NCI-H82 (cell line): ENCODE results near the gene TRAPPC3.
A peak's percentile ranks its signal among the peaks of the same experiment; 100 is the strongest.
"Not testable (repeated sequence)": the region's sequence is repeated elsewhere in the genome, so short reads cannot be mapped to it uniquely, and the experiment has no call there.

Experiments
- DNase-seq: peaks from one replicate; lab custom pipeline; 2025; lab: John Stamatoyannopoulos, UW

Gene TRAPPC3

DNA sequence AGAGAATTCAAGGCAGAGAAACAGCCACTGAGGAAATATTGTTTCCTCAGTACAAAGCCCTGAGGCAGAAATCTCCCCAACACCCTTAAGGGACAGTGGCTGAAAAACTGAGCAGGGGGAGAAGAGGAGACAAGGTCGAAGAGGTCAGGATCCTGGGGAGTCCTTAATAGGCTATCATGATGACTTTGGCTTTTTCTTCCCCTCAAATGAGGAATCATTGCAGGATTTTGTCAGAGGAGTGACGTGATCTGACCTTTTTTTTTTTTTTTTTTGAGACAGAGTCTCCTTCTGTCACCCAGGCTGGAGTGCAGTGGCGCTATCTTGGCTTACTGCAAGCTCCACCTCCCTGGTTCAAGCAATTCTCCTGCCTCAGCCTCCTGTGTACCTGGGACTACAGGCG is 16.9 kb upstream of the TRAPPC3 start:
- no peak for DNase-seq

DNA sequence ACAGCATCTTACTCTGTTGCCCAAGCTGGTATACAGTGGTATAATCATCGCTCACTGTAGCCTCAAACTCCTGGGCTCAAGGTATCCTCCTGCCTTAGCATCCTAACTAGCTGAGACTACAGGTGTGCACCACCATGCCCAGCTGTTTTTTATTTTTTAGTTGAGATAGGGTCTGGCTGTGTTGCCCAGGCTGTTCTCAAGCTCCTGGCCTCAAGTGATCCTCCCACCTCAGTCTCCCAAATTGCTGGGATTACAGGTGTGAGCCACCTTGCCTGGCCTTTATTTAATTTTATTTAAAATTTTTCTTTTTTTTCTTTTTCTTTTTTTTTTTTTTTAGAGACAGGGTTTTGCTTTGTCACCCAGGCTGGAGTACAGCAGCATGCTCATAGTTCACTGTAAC is 15.9 kb upstream of the TRAPPC3 start:
- DNase-seq = no peak

DNA sequence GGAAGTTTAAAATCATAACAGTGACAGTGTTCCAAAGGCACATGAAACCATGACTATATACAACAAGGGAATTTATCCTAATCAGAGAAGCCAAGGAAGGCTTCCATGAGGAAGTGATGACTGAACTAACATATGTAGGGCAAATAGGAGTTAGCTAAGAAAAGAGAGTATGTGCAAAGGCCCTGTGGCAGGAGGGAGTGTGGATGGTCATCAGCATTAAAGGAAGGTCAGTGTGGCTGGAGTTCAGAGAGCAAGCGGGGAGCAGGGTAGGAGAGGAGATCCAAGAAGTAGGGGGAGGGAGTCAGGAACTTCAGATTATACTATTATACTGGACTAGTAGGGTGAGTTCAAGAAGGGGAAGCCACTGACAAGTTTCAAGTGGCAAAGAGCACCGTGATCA is 15.1 kb upstream of the TRAPPC3 start:
- DNase-seq = no peak

DNA sequence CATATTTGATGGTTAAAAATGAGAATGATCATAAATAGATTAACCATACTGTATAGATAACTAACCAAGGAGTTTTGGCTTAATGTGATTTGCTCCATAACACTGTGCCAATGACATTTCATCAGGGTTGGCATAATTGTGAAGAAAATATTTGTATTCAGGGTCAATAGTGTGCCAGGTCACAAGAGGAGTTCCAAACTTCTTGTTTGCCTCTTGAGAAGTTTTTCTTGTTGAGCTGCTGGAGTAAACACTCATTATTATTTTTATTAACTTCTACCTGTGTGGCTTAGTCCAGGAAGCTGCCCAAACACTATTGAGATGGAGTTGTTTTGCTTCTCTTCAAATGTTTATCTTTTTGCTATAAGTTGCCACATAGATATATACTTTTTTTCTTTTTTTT is 14.1 kb upstream of the TRAPPC3 start:
- DNase-seq = no peak

DNA sequence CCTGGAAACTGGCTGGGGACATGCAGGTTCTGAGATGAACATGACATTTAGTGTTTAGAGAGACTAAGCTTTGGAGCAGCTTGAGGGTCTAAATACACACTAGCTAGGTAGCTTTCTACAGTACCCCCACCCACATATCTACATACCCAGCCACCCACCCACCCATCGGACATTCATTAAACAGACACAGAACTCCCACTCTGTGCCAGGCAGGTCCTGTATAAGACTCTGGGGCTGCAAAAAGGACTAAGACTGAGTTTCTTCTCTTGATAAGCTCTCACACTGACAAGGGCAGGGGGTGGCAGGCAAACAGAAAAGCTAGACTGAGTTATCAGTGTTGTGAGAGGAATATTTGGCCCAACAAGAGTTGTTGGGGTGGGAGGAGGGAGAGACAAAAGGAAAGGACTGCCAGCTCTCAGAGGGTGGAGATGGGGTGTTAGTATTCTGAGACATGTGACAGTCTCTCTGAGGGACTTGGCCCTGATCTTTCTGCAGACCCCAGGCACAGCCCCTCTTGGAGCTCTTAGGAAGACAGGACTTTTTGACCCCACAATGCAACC is 13.5 kb upstream of the TRAPPC3 start:
- DNase-seq = no peak

DNA sequence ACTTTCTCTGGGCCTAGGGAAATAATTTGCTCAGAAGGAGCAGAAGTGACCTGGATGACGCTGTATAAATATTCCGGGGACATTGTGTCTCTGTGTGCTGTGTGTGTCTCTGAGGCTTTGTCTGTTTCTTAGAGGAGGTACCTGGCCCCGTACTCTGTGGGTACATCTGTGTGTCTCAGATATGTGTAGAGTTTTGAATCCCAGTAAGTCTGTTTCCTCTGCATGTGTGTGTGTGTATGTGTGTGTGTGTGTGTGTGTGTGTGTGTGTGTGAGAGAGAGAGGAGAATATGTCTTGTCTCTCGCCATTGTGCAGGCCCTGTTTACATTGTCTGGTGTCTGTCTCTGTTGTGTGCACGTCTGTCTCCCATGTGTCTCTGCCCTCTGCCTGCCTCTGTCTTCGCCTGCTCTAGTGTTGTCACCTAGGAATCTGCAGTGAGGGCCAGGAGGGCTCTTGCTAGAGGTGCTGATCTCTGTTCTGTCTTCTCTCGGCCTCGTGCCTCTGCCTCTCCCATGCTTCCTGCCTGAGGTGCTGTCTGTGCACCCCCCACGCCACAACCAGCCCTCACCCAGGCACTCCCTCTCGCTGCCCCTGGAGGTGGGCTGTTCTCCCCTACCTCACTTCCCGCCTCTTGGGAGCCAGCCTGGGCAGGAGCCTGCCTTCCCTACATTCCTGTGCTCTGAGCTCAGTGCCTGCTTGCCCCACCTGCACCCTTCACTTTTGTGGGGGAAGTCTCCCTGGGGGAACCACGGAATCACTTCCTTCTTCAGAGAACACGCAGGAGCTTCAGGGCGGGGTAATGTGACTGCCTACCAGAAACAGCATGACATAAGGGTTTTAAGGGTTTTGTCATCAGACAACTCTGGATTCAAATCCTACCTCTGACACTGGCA is 12.6 kb upstream of the TRAPPC3 start:
- no peak for DNase-seq

DNA sequence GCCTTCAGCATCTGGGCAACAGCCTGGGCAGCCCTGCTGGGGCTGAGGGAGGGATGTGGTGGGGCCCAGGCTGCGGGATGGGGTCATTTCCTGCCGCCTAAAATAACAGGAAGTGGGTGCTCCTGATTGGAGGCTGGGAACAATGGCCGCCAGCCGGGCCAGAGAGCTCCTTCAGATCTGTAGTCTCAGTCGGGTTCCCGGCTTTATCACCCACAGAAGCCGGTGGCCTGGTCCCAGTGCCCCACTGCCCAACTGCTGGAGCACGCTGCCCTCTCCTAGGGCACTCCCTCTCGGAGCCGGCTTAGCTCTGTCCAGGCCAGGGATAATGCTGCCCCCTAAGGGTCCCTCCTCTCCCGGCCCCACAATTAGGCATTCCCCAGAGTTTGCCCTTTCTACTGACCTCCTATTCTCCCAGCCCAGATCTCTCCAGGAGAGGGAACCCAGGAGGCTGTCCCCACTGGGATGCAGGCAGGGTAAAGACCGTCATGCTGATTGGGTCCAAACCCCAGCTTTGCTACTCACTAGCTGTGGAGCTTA is 11.7 kb upstream of the TRAPPC3 start:
- no peak for DNase-seq

DNA sequence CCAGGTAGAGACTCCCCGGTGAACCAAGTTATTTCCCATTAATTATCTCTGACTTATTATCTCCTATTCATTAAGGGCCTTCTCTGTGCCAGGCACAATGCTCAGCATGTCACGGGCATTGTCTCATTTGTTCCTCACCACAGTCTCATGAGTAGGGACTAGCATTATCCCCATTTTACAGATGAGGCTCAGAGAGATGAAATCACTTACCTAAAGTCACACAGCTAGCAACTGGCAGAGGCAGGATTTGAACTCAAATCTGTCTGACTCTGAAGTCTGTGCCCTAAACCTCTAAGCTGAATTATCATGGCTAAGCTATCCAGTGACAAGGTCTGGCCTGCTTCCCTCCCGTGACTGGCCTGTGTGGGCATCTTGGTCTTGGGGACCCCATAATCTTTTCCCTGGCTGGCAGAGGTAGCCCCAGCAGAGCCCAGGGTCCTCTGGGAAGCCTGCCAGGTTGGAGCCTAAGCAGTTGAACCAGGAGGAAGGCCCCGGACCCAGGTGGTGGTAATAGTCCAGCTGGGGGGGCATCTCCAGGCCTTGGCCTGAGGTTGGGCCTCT is 11.2 kb upstream of the TRAPPC3 start:
- DNase-seq = no peak

DNA sequence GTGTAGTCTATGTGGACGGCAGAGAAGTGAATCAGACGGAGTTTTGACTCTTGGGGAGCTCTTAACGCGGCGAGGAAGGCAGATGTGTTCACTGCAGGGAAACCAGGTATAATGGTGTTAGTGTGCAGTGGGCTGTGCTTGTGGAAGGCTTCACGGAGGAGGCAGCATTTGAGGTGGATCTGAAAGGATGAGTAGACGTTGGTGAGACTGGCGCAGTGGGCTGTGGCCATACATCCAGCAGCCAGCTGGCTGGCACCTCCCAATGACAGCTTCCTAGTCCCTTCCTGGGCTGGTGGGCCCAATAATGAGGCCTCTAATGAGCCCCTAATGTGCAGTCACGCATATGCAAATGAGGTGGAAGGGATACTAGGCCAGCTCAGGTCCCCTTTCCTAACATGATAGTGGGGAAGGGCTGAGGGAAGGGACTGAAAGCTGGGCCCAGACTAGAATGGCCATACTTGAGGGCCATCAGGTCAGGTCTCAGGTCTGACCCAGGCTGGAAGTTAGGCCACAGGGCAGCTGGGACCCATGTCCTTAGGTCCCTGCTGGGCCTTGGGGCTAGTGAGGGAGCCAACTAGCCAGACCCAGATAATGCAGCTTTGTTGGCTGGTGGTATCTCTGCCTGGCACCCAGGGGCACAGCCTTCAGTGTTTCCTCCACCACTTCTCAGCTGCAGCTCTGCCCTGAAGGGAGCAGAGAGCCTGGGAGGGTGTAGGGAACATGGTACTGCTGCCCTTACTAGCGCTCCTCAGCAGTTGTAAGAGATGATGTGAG is 10.5 kb upstream of the TRAPPC3 start:
- DNase-seq = no peak

DNA sequence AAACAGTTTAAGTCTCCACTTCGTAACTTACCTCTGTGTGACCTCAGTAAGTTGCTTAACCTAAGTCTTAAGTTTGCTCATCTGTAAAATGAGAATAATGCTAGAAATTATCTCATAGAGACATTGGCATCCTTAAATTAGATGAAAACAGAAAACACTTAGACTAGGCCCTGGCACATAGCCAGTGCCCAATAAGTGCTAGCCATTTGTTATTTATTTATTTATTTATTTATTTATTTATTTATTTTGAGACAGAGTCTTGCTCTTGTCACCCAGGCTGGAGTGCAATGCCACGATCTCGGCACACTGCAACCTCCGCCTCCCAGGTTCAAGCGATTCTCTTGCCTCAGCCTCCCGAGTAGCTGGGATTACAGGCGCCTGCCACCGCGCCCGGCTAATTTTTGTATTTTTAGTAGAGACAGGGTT is 9.6 kb upstream of the TRAPPC3 start:
- not testable (repeated sequence) for DNase-seq

DNA sequence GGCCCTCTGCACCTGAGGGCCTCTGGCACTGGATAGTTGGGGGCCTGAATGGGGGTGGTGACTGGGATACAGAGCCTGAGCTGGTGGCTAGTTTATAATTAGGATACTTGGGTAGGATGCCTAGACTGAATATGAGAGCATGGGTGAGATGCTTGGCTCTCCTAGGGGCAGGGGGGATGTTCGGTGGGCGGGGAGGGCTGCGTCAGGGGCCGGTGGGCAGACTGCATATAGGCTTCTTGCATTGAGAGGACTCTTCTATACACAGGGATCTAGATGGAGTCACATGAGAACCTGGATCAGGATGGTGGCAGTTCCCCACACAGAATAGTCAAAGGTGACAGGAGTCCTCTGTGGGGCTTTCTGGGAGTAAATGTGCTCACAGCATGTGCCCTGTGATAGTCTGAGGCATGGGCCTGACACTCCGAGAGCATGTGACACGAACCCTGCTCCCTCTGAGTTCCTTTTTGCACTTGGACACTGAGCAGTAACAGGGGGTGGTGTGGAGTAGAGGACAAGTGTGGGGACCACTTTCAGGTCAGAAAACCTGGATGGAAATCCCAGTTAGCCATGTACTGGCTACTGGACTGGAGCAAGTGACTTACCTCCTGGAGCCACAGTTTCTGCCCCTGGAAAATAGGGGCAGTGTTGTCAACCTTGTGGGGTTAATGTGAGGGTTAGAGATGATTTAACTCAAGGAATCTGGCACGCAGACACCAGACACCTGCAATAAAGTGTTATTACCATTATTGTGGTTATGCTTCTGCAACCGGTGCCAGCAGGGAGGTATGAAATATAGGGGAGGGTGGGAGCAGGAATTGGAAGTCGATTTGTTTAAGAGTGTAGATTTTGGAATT is 8.9 kb upstream of the TRAPPC3 start:
- no peak for DNase-seq

DNA sequence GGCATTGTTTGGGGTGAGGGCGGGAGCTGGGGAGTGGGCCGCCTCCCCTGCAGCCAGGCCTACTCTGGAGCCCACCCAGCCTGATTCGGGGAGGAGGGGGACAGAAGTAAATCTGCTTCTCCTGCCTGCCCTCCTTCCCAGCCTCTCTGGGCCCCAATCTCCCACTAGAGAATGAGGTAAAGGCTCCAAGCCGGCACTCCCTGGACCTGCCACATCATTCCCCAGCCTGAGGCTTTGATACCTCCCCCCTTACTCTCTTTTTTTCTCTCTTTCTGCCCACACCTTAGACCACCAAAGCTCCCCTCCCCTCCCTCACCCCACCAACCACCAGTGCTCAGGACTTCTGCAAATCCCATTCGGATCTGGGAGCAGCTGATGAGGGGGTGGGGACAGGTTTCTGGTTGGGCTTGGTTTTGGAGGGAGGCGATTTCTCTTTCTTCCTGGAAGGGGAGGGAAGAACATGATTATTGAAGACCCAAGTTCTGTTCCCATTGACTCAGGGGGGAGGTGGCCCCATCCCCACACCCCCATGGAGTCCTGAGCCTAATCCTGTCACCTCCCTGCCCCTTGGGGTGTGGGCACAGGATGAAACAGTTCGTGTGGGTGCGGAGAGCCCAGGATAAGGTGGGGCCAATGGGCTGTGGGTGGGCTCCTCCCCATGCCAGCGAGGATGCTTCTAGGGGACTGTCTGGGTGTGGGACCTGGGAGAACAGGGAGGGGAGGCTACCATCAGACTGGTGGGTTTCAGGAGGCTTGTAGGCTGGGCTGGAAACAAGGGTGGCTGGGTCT is 8.0 kb upstream of the TRAPPC3 start:
- DNase-seq = peak; percentile 72

DNA sequence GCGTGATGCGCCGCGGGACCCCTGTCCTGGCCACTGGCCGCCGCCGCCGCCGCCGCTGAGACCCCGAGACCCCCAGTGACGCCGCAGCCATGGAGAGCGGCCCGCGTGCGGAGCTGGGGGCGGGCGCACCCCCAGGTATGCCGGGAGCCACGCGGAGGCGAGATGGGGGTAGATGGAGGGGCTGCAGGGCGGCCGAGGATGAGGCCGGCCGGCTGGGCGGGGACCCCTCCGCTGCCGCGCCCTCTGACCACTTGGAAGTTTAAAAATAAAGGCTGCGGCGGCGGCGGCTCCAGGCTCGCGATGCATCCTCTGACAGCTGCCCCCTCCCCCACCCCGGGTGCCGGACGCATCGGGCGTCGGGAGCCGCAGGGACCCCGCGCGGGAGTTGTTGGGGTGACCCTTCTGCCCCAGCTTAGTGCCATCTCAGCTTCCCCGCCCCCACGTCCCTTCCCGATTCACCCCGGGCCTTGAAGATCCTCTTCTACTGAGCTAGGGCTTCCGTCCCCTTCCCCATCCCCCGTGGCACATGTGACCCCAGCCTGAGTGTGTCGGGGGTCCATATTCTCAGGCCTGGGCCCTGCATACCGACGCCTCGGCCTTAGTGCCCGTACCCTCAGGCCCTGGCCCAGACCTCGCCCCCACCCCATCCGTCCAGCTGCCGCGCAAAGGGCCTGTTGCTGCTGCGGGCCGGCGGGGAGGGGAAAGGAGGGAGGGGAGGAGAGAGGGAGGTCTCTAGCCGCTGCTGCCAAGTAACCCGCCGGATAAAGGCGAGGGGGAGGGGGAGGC is 7.2 kb upstream of the TRAPPC3 start:
- DNase-seq = peak; percentile 87

DNA sequence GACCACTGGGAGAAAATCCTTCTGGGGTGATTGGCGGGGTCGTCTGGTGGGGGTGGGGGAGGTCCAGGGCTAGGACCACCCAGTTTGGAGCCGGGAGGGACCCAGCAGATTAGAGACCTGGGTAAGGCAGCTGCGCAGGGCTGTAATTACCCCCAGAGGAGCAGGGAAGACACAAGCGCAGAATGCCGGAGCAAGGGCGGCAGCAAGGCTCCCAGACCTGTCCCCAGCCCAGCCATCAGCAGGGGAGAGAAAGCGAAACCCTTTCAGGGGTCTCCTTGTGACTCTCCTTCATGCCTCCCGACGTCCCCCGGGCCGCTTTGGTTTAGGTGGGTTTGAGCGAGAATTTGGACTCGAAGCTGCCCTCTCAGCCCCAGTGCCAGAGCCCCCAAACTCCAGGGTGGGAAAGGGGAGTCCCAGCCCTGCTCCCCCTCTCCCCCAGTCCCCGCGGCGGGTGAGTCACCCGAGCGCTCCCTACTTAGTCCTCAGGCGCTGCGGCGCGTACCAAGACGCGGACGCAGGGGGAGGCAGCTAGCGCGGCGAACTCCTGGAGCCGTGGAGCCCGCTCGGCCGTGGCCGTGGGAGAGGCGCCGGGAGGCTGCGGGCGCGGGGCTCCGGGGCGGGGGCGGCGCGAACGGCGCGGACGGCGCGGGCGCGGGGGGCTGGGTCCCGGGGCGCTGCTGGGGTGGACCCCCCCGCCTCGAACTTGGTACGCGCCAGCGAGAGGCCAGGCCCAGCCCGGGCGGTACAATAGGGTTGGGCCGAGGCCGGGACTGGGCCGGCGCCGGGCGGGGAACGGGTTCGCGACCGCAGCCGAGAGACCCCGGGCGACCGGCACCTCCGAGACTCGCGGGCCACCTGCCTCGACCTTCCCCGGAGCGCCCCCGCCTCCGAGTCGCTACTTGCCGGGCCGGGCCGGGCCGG is 6.4 kb upstream of the TRAPPC3 start, which contains the start of gene MAP7D1:
Gene MAP7D1, plus strand, starts transcription at position 753 of the 921 bp plus-strand sequence. CDS start 258 bp downstream, outside the sequence.
- peak; percentile 84 for DNase-seq

DNA sequence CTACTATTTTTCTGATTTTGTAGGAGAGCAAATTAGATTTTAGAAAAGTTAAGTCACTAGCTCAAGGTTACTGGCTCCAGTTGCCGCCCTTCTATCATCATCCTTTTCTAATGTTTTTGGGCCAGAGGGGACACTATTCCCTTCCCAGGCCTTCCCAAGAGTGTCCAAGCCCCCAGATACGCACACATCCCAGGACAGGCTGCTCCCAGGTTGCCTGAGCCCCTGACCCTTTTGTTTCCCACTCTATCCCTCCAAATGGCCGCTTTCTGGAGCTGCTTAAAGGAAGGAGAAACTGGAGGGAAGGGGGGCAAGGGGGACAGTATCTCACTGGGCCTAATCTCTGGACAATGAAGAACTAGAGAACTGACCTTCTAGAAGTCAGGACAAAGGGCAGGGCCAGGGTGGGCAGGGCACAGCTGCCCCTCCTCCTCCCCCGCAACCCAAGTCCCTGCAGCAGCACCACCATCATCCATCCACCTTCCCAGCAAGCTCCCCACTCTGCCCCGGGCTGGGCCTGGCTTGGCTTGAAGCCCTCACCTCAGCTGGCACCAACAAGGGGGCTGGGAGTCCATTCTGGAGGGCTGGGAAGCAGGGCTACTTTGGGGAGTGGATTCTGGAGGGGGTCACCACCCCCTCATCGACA is 5.6 kb upstream of the TRAPPC3 start:
- DNase-seq = peak; percentile 59

DNA sequence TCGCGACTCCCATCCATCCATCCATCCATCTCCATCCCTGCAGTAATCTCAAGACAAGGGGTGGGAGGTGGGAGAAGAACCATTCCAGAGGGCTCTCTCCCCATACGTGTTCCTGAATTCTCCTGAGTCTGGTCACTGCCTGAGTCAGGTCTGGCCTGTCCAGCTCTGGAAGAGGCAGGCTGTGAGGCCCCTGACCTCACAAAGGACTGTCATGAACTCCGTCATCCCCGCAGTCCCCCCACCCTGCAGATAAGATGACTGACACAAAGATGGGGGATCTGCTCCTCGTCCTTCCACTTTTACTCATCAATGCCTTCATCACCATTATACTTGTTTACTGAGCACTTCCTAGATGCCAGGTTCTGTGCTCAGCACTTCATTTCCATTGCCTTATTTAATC is 5.0 kb upstream of the TRAPPC3 start:
- no peak for DNase-seq

DNA sequence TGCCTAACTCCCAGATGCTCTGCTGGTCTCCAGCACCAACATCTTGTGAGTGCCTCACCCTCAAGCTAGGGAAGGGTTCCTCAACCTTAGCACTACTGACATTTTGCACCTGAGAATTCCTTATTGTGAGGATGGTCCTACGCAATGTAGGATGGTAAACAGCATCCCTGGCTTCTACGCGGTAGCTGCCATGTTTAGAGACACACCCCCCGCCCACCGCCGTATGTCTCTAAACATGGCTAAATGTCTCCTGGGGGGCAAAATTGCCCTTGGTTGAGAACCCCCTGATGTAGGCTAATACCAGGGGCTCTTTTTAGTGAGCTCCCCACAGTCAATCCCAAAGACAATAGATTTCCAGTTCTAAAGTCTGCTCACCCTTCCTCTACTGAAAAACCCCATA is 4.2 kb upstream of the TRAPPC3 start:
- no peak for DNase-seq

DNA sequence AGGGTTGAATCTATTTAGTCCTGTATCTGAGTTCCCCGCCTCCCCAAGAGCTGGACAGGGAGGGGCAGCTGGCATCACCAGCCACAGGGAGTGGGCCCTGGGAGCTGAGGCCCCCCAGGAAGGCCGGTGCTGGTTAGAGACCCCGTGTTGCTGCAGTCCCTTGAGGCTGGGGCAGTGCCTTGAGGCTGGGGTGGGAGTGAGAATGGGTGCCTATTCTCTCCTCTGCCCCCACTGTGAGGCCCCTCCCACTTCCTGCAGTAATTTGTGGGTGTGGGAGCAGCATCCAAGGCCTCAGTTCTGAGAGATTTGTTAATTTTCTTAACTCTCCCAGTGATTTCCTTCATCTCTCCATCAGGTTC is 2.5 kb upstream of the TRAPPC3 start:
- DNase-seq = peak; percentile 47
